Raji (cell line): Measurements from ENCODE around the gene GABBR1.

Experiments used
- POLR2A ChIP-seq: IDR thresholded peaks from 2 replicates; pipeline ENCODE4 v1.6.1; 2011; ENCODE audit warnings: low read depth, low read length, control low read depth; ENCODE audit not compliant: insufficient read depth

GABBR1 gene

GRCh38 chr6:29564875-29565274, 68.1 kb downstream of the GABBR1 start:
- no peak for TF ChIP-seq POLR2A

- TF ChIP-seq POLR2A = no peak
These were observed 69.5 kb downstream of the GABBR1 start for GRCh38 chr6:29563435-29563965.

- TF ChIP-seq POLR2A = no peak
These were observed 71.3 kb downstream of the GABBR1 start for GRCh38 chr6:29561606-29562181.

GRCh38 chr6:29561091-29561490, 71.9 kb downstream of the GABBR1 start:
- TF ChIP-seq POLR2A = no peak

GRCh38 chr6:29559524-29560287, 73.3 kb downstream of the GABBR1 start, which contains the start of gene UBD:
UBD (minus strand) TSS chr6:29559732; CDS start chr6:29559701, 31 bp downstream.
- TF ChIP-seq POLR2A = no peak

- no peak for TF ChIP-seq POLR2A
These were observed 74.4 kb downstream of the GABBR1 start for GRCh38 chr6:29558439-29559079.

- no peak for TF ChIP-seq POLR2A
These were observed 75.7 kb downstream of the GABBR1 start for GRCh38 chr6:29557320-29557719.

GRCh38 chr6:29554764-29555163, 78.2 kb downstream of the GABBR1 start:
- no peak for TF ChIP-seq POLR2A

- no peak for TF ChIP-seq POLR2A
These were observed 79.5 kb downstream of the GABBR1 start for GRCh38 chr6:29553268-29554057.

- no peak for TF ChIP-seq POLR2A
These were observed 80.4 kb downstream of the GABBR1 start for GRCh38 chr6:29552512-29553051.

GRCh38 chr6:29547573-29547972, 85.4 kb downstream of the GABBR1 start:
- no peak for TF ChIP-seq POLR2A

- no peak for TF ChIP-seq POLR2A
These were observed 95.1 kb downstream of the GABBR1 start for GRCh38 chr6:29537714-29538403.

GRCh38 chr6:29532320-29532951, 100.5 kb downstream of the GABBR1 start:
- no peak for TF ChIP-seq POLR2A

GRCh38 chr6:29531668-29532067, 101.3 kb downstream of the GABBR1 start:
- TF ChIP-seq POLR2A = no peak
